Thyroid gland (tissue), 4 donors: ENCODE measurements around the gene BAHCC1. TPM values are rescaled to one million over a fixed set of nuclear protein-coding genes. Genes with fewer than 3 reads are reported as not detected.

Experiments used
- DNase-seq, 2 donors: peaks; one replicate each; pipeline ENCODE4 v3.0.0-alpha.2; 2019
- H3K27ac ChIP-seq, 3 donors: fragments of 200-600 bp; sonication (generic); 1 replicate in 2 of 3; 2 replicates in 1 of 3; pipeline ENCODE4 v1.5.1; 2016 to 2019; ENCODE audit warnings: mild to moderate bottlenecking in 1 of 3, moderate library complexity in 1 of 3
- H3K27me3 ChIP-seq: fragments of 200-600 bp; sonication (generic); one replicate; pipeline ENCODE4 v1.5.1; 2019
- H3K36me3 ChIP-seq, 2 donors: fragments of 200-600 bp; sonication (generic); one replicate each; pipeline ENCODE4 v1.5.1; 2016 to 2019
- H3K4me1 ChIP-seq, 2 donors: fragments of 200-600 bp; sonication (generic); one replicate each; pipeline ENCODE4 v1.5.1; 2017 to 2019
- H3K4me3 ChIP-seq, 3 donors: fragments of 200-600 bp; sonication (generic); replicated peaks in 1 of 3; 1 replicate in 2 of 3; 2 replicates in 1 of 3; pipeline ENCODE4 v1.5.1; 2016; ENCODE audit warnings: mild to moderate bottlenecking in 1 of 3
- H3K9me3 ChIP-seq: fragments of 200-600 bp; sonication (generic); one replicate; pipeline ENCODE4 v1.5.1; 2017
- POLR2A ChIP-seq, 2 donors: fragments of 450-650 bp; IDR thresholded peaks; one replicate each; pipeline ENCODE4 v1.6.1; 2017; ENCODE audit warnings: antibody characterized with exemption in 2 of 2, mild to moderate bottlenecking in 2 of 2, moderate library complexity in 1 of 2
- WGBS, 2 donors: methylation state at CpG; one replicate each; pipeline ENCODE4 v1.1.5; 2017; 5-methylcytosine and 5-hydroxymethylcytosine counted together
- intact Hi-C: fragments of 100-400 bp; cut with DNase I; formaldehyde crosslinking; loops from one replicate; pipeline ENCODE4 v1.15.1; 2023
- total RNA-seq, 4 donors: library from RNA; depleted of rRNA; stranded (reverse); fragments of >200 nt; gene quantifications; one replicate each; pipeline ENCODE4 v1.2.3, GENCODE V29; 2016
- TF ChIP-seq, protein P1 (sequence below), 6 experiments: fragments of 200-600 bp in 3 of 6; fragments of 450-650 bp in 3 of 6; sonication (generic) in 3 of 6; IDR thresholded peaks; one replicate each; pipeline ENCODE4 v1.5.1; 2016 to 2019; ENCODE audit warnings: antibody characterized with exemption in 6 of 6, mild to moderate bottlenecking in 2 of 6, inconsistent platforms in 1 of 6, moderate library complexity in 1 of 6

BAHCC1 gene
- total RNA-seq, 4 donors from 2014 or later, result 13.7 to 33.7 (median 23.9) TPM

DNA sequence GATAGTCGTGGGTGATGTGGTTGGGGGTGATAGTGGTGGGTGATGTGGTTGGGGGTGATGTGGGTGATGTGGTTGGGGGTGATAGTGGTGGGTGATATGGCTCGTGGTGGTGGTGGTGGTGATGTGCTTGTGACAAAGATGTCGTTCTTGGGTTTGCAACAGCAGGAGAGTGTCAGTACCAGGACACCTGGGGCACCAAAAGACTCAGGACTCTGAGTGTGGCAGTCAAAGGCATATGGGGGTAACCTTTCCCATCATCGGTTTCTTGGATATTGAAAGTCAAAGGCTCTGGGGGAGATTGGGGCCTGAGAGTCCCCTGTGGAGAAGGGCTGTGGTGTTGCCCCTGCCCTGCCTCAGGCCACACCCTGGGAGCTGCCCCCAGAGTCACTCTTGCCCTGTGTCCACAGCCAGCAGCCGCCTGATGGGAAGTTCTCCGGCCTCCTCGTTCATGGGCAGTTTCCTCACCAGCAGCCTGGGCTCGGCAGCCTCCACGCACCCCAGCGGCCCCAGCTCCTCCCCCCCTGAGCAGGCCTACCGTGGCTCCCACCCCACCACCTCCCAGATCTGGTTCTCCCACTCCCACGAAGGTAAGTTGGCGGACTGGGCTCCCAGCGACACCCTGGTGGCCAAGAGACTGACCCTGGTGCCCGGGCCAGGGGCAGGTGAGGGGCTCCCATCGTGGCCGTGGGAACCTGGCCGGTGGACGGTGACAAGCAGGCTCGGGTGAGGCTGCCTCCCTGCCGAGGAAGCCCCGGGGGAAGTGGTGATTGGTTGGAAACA, 31.3 kb downstream of the BAHCC1 start:
- DNase-seq, result no peak
- H3K9me3 ChIP-seq, result no peaks in the 10 kb centered on the region
- H3K4me1 ChIP-seq, result peaks cover 67 to 72% of the 10 kb centered on the region in 2 donors
- 74 to 82% methylated on average over 15 to 19 of the region's 22 CpGs for WGBS, 2 donors
- H3K27ac ChIP-seq, result no peak overlapping the region
- no peaks in the 10 kb centered on the region for H3K36me3 ChIP-seq
- no peaks in the 10 kb centered on the region for H3K27me3 ChIP-seq
- intact Hi-C loops, result no loop called here
- TF ChIP-seq, protein P1, sequence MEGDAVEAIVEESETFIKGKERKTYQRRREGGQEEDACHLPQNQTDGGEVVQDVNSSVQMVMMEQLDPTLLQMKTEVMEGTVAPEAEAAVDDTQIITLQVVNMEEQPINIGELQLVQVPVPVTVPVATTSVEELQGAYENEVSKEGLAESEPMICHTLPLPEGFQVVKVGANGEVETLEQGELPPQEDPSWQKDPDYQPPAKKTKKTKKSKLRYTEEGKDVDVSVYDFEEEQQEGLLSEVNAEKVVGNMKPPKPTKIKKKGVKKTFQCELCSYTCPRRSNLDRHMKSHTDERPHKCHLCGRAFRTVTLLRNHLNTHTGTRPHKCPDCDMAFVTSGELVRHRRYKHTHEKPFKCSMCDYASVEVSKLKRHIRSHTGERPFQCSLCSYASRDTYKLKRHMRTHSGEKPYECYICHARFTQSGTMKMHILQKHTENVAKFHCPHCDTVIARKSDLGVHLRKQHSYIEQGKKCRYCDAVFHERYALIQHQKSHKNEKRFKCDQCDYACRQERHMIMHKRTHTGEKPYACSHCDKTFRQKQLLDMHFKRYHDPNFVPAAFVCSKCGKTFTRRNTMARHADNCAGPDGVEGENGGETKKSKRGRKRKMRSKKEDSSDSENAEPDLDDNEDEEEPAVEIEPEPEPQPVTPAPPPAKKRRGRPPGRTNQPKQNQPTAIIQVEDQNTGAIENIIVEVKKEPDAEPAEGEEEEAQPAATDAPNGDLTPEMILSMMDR (IDR thresholded peaks at IDR 0.05), result no peak
- TF ChIP-seq POLR2A (IDR thresholded peaks at IDR 0.05), result no peak
- no peak overlapping the region for H3K4me3 ChIP-seq

DNA sequence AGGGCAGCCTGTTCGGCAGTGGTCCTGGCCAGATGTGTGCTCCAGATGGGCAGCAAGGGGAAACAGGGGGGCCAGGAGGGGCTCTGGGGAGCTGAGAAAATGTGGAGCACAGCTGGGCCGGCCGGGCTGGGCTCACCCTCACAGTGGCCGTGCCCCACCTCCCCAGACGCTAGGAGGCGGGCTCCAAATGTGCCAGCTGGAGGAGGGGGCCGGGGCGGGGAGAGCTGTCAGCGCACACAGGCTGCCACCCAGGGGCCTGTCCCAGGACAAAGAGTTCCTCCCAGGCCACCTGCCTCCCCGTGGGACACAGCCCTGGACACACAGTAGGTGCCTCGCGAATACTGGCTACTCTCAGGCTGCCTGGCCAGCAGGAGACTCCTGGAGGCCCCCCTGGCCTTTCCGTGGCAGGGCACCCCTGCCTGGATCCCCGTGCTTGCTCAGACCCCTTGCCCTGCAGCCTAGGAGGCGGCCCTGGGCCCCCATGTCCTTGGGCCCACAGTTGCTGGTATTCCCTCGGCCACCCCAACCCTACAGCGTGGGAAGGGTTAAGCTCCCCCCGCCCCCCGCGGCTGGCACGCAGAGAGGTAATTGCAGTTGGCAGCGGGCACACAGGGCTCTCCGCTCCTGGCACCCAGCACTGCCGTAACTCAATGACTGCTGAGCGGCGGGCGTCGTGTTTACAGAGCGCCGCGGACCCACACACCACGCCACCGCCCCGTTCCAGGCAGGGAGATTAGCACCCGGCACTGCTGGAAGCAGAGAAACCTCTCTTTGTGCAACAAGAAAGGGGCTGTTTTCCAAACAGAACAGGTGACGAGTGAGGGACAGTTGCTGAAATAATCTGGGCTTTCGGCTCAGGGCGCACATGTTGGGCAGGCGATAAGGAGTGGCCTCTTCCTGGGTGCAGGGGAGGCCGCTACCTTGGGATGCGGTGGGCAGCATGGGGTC, 32.2 kb downstream of the BAHCC1 start:
- no peak overlapping the region for H3K4me3 ChIP-seq
- H3K4me1 ChIP-seq, result peaks cover 61 to 63% of the 10 kb centered on the region in 2 donors
- no peaks in the 10 kb centered on the region for H3K36me3 ChIP-seq
- no peaks in the 10 kb centered on the region for H3K9me3 ChIP-seq
- 42 to 66% methylated on average over 13 to 32 of the region's 41 CpGs for WGBS, 2 donors
- intact Hi-C loops, result no loop called here
- no peaks in the 10 kb centered on the region for H3K27me3 ChIP-seq
- peak overlapping the region in 1 of 3 donors; percentile 55 for H3K27ac ChIP-seq
- TF ChIP-seq, protein P1 (IDR thresholded peaks at IDR 0.05), result no peak
- no peak for TF ChIP-seq POLR2A (IDR thresholded peaks at IDR 0.05)
- DNase-seq, result peak; percentile 76 to 85

DNA sequence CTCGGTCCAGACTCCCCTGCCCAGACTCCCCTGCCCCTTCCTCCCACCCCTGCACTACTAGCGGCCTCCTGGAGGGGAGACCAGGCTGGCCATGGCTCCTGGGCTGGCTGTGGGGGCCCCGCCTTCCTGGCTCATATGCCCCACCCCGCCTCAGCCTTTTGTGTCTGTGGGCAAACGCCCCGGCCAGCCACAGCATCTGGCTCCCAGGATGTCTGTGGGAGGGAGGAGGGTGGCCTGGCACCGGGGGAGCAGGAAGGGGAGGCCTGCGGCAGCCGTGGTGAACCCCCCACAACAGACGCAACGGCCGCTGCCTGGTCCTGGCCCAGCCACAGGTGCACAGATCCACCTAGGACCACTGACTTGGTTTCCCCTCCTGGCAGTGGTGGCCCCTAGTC, 32.9 kb downstream of the BAHCC1 start:
- Histone ChIP-seq H3K27me3 (no peaks in the 10 kb centered on the region), H3K4me1 (peaks cover 55 to 60% of the 10 kb centered on the region in 2 donors), H3K4me3 (no peak overlapping the region), H3K27ac (peak overlapping the region in 1 of 3 donors; percentile 55), H3K36me3 (no peaks in the 10 kb centered on the region), H3K9me3 (no peaks in the 10 kb centered on the region)
- intact Hi-C loops, result no loop called here
- no peak for DNase-seq
- WGBS, 2 donors, result 33 to 69% methylated on average over 4 to 7 of the region's 12 CpGs
- TF ChIP-seq, protein P1 (IDR thresholded peaks at IDR 0.05), result no peak
- no peak for TF ChIP-seq POLR2A (IDR thresholded peaks at IDR 0.05)

DNA sequence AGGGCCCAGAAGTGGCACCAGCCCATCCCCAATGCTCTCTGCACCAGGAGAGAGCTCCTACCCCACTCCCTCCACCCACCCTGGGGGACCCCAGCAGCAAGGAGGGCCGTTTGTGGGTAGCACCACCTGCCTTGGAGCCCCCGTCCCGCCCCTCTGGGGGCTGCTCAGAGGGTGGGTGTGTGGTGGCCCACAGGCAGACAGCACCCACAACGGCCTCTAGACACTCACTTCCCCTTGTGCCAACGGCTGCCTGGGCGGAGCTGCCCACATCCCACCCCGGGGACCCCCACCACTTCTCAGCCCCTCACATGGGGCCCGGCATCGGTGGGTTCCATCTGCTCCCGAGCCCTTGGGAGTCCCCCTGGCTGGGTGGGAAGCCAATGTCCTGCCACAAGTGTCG, 33.3 kb downstream of the BAHCC1 start:
- Histone ChIP-seq H3K36me3 (no peaks in the 10 kb centered on the region), H3K4me1 (peaks cover 54 to 60% of the 10 kb centered on the region in 2 donors), H3K9me3 (no peaks in the 10 kb centered on the region), H3K27ac (no peak overlapping the region), H3K4me3 (no peak overlapping the region), H3K27me3 (no peaks in the 10 kb centered on the region)
- intact Hi-C loops, result no loop called here
- 65 to 73% methylated on average over 7 to 11 of the region's 11 CpGs for WGBS, 2 donors
- TF ChIP-seq, protein P1 (IDR thresholded peaks at IDR 0.05), result no peak
- TF ChIP-seq POLR2A (IDR thresholded peaks at IDR 0.05), result no peak
- DNase-seq, result no peak
